Measurements from ENCODE around the gene THOC6.

GRCh38 chr16:3026003-3026378 lies 2.2 kb downstream of the THOC6 start:
- TF ChIP-seq CTCF (IDR thresholded peaks at IDR 0.05; ENCODE audit: low read length) (no peak), EZH2 (optimal IDR thresholded peaks at IDR 0.05; ENCODE audit: low read depth, low read length) (no peak), EZH2phosphoT487 (IDR thresholded peaks at IDR 0.05; ENCODE audit: low read length) (no peak)
